Osteoblast (primary cell): ENCODE measurements around the gene PATJ. TPM values are rescaled to one million over a fixed set of nuclear protein-coding genes. Genes with fewer than 3 reads are reported as not detected.

Experiments
- DNase-seq: peaks from one replicate; pipeline ENCODE4 v3.0.0; 2011; ENCODE audit warnings: low spot score, mixed read lengths; ENCODE audit not compliant: insufficient read length; ENCODE audit errors: missing footprints
- H2AFZ ChIP-seq: 2 replicates; pipeline ENCODE4 v1.6.0; 2011; ENCODE audit warnings: mild to moderate bottlenecking, low read length
- H3K27ac ChIP-seq: 2 replicates; pipeline ENCODE4 v1.5.1; 2011; ENCODE audit warnings: mild to moderate bottlenecking, low read depth, low read length, moderate library complexity
- H3K27me3 ChIP-seq: 2 replicates; pipeline ENCODE4 v1.6.0; 2012; ENCODE audit warnings: mild to moderate bottlenecking, control low read depth, inconsistent platforms, low read length, moderate library complexity; ENCODE audit not compliant: insufficient read depth
- H3K36me3 ChIP-seq: 2 replicates; pipeline ENCODE4 v1.5.1; 2011; ENCODE audit warnings: mild to moderate bottlenecking, low read length, control low read depth, moderate library complexity; ENCODE audit not compliant: insufficient read depth
- H3K4me1 ChIP-seq: 2 replicates; pipeline ENCODE4 v1.5.1; 2011; ENCODE audit warnings: mild to moderate bottlenecking, low read length, control low read depth, moderate library complexity; ENCODE audit not compliant: insufficient read depth
- H3K4me2 ChIP-seq: 2 replicates; pipeline ENCODE4 v1.6.0; 2011; ENCODE audit warnings: mild to moderate bottlenecking, low read length; ENCODE audit not compliant: insufficient read depth
- H3K4me3 ChIP-seq: fragments of 200-600 bp; sonication (generic); 3 replicates; pipeline ENCODE4 v1.5.1; 2012; ENCODE audit warnings: mild to moderate bottlenecking, low read length, inconsistent platforms; ENCODE audit not compliant: insufficient read depth
- H3K79me2 ChIP-seq: 2 replicates; pipeline ENCODE4 v1.6.0; 2012; ENCODE audit warnings: mild to moderate bottlenecking, low read length, control low read depth, inconsistent platforms; ENCODE audit not compliant: insufficient read depth
- H3K9me3 ChIP-seq: 2 replicates; pipeline ENCODE4 v1.5.1; 2011; ENCODE audit warnings: low read depth, low read length, control low read depth
- H4K20me1 ChIP-seq: 2 replicates; pipeline ENCODE4 v1.6.0; 2012; ENCODE audit warnings: mild to moderate bottlenecking, low read length, control low read depth; ENCODE audit not compliant: insufficient read depth
- total RNA-seq: library from RNA; depleted of rRNA; stranded (reverse); fragments of >200 nt; gene quantifications from 2 replicates; pipeline ENCODE4 v1.2.3, GENCODE V29; 2012
- TF ChIP-seq, protein P1 (sequence below): IDR thresholded peaks from 2 replicates; pipeline ENCODE4 v1.5.1; 2011; ENCODE audit warnings: mild to moderate bottlenecking, low read depth, low read length, moderate library complexity; ENCODE audit errors: extremely low read depth

Gene PATJ
- total RNA-seq, 1 donor, result 10.1 TPM

DNA sequence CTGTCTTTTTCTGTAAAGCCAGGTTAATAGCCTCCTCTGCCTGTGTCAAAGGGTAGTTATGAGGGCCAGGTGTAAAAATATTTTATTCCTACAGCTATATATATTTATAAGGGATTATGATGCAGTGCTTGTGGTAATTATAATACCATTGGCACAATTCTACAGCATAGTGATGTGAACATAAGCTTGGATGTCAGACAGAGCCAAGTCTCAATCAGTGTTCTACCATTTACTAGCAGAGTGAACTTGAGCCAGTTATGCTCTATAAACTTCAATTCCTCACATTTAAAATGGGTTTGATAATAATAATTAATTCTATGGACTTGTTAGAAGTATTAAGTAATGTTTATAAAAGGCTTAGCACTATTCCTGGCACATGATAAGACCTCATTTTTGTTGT lies 300.9 kb downstream of the PATJ start:
- Histone ChIP-seq H3K4me1 (no peaks in the 10 kb centered on the region), H4K20me1 (no peaks in the 10 kb centered on the region), H3K27me3 (no peaks in the 10 kb centered on the region), H3K27ac (no peak overlapping the region), H3K79me2 (no peaks in the 10 kb centered on the region), H3K9me3 (no peaks in the 10 kb centered on the region), H2AFZ (no peak overlapping the region), H3K4me2 (no peak overlapping the region), H3K4me3 (no peak overlapping the region), H3K36me3 (no peaks in the 10 kb centered on the region)
- TF ChIP-seq, protein P1, sequence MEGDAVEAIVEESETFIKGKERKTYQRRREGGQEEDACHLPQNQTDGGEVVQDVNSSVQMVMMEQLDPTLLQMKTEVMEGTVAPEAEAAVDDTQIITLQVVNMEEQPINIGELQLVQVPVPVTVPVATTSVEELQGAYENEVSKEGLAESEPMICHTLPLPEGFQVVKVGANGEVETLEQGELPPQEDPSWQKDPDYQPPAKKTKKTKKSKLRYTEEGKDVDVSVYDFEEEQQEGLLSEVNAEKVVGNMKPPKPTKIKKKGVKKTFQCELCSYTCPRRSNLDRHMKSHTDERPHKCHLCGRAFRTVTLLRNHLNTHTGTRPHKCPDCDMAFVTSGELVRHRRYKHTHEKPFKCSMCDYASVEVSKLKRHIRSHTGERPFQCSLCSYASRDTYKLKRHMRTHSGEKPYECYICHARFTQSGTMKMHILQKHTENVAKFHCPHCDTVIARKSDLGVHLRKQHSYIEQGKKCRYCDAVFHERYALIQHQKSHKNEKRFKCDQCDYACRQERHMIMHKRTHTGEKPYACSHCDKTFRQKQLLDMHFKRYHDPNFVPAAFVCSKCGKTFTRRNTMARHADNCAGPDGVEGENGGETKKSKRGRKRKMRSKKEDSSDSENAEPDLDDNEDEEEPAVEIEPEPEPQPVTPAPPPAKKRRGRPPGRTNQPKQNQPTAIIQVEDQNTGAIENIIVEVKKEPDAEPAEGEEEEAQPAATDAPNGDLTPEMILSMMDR, result no peak
- DNase-seq, result no peak

DNA sequence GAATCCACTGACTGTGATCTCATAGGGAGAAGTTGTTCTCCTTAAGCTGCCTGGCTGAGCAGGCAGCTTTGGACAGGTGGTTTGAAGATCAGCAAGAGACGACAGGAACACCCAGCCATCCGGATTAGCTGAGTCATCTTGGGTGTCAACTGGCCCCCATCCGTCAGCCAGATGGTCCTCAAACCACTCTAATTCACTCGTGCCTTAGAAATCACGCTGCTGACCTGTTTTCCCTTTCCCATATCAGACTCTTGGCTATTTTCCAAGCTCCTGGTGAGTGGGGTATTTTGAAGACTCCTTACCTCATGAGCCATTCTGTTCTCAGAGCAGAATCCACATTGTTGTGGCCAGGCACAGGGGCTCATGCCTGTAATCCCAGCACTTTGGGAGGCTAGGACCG lies 303.3 kb downstream of the PATJ start:
- no peak overlapping the region for H3K4me2 ChIP-seq

GRCh38 chr1:62046927-62047326 lies 304.6 kb downstream of the PATJ start:
- H3K4me2 ChIP-seq, result no peak overlapping the region
- H3K9me3 ChIP-seq, result no peaks in the 10 kb centered on the region
- no peaks in the 10 kb centered on the region for H3K4me1 ChIP-seq
- no peak overlapping the region for H3K27ac ChIP-seq
- no peaks in the 10 kb centered on the region for H3K36me3 ChIP-seq
- no peak overlapping the region for H2AFZ ChIP-seq
- no peaks in the 10 kb centered on the region for H4K20me1 ChIP-seq
- TF ChIP-seq, protein P1, result no peak
- no peak for DNase-seq
- no peaks in the 10 kb centered on the region for H3K27me3 ChIP-seq
- H3K4me3 ChIP-seq, result no peak overlapping the region
- no peaks in the 10 kb centered on the region for H3K79me2 ChIP-seq

More for the DNA sequence above, 303.3 kb downstream of the PATJ start:
- H3K27me3 ChIP-seq, result no peaks in the 10 kb centered on the region
- no peak overlapping the region for H3K4me3 ChIP-seq
- no peaks in the 10 kb centered on the region for H3K9me3 ChIP-seq
- H3K27ac ChIP-seq, result no peak overlapping the region
- TF ChIP-seq, protein P1, result no peak
- no peaks in the 10 kb centered on the region for H3K4me1 ChIP-seq
- H3K79me2 ChIP-seq, result no peaks in the 10 kb centered on the region
- no peak for DNase-seq
- H3K36me3 ChIP-seq, result no peaks in the 10 kb centered on the region
- H2AFZ ChIP-seq, result no peak overlapping the region
- H4K20me1 ChIP-seq, result no peaks in the 10 kb centered on the region

GRCh38 chr1:62050165-62050564 lies 307.9 kb downstream of the PATJ start:
- Histone ChIP-seq H3K4me3 (no peak overlapping the region), H4K20me1 (no peaks in the 10 kb centered on the region), H3K27ac (no peak overlapping the region), H3K9me3 (no peaks in the 10 kb centered on the region), H3K79me2 (no peaks in the 10 kb centered on the region), H3K36me3 (no peaks in the 10 kb centered on the region), H3K4me1 (no peaks in the 10 kb centered on the region), H3K4me2 (no peak overlapping the region), H3K27me3 (no peaks in the 10 kb centered on the region), H2AFZ (no peak overlapping the region)
- DNase-seq, result no peak
- TF ChIP-seq, protein P1, result no peak
